GM21619 (cell line): ENCODE data around the gene DCD.
"Not testable (repeated sequence)": the region's sequence is repeated elsewhere in the genome, so short reads cannot be mapped to it uniquely, and the experiment has no call there.

Experiments used
- ATAC-seq: cut with Tn5 transposase; IDR thresholded peaks from one replicate; pipeline ENCODE4 v1.9.1; 2021; ENCODE audit not compliant: unreplicated experiment

The DCD gene

GRCh38 chr12:54648265-54648664 is at the start of gene DCD:
Gene DCD, minus strand, starts transcription at chr12:54648365. Its CDS starts 62 bp downstream, at chr12:54648303.
- no peak for ATAC-seq

GRCh38 chr12:54697851-54698250 is 49.7 kb upstream of the DCD start:
- no peak for ATAC-seq

GRCh38 chr12:54692353-54692752 is 44.2 kb upstream of the DCD start:
- ATAC-seq, result no peak

GRCh38 chr12:54689984-54690383 is 41.8 kb upstream of the DCD start:
- ATAC-seq, result no peak

GRCh38 chr12:54689034-54689372 is 40.8 kb upstream of the DCD start:
- ATAC-seq, result no peak

GRCh38 chr12:54688309-54689033 is 40.3 kb upstream of the DCD start:
- no peak for ATAC-seq

GRCh38 chr12:54684636-54685630 is 36.8 kb upstream of the DCD start:
- no peak for ATAC-seq

GRCh38 chr12:54683398-54683797 is 35.2 kb upstream of the DCD start:
- ATAC-seq, result no peak

GRCh38 chr12:54682674-54683073 is 34.5 kb upstream of the DCD start:
- no peak for ATAC-seq

- peak; percentile 74 for ATAC-seq
Measured at GRCh38 chr12:54680374-54680773, 32.2 kb upstream of the DCD start.

- no peak for ATAC-seq
Measured at GRCh38 chr12:54678131-54678530, 30.0 kb upstream of the DCD start.

GRCh38 chr12:54667945-54668344 is 19.8 kb upstream of the DCD start:
- ATAC-seq, result no peak

- ATAC-seq, result no peak
Measured at GRCh38 chr12:54666008-54666407, 17.8 kb upstream of the DCD start.

- not testable (repeated sequence) for ATAC-seq
Measured at GRCh38 chr12:54665022-54665635, 17.0 kb upstream of the DCD start.

- ATAC-seq, result no peak
Measured at GRCh38 chr12:54663603-54664002, 15.4 kb upstream of the DCD start.

- no peak for ATAC-seq
Measured at GRCh38 chr12:54662026-54662425, 13.9 kb upstream of the DCD start.

GRCh38 chr12:54661048-54661447 is 12.9 kb upstream of the DCD start:
- no peak for ATAC-seq

- no peak for ATAC-seq
Measured at GRCh38 chr12:54660320-54660962, 12.3 kb upstream of the DCD start.

- peak; percentile 82 for ATAC-seq
Measured at GRCh38 chr12:54658306-54659264, 10.4 kb upstream of the DCD start.

GRCh38 chr12:54657105-54657607 is 9.0 kb upstream of the DCD start:
- ATAC-seq, result no peak
